Fibroblast of pulmonary artery (primary cell): ENCODE measurements around the gene KCNAB2.
"Not testable (repeated sequence)": the region's sequence is repeated elsewhere in the genome, so short reads cannot be mapped to it uniquely, and the experiment has no call there.

Experiments used
- DNase-seq: peaks from one replicate; pipeline ENCODE4 v3.0.0-alpha.2; 2010; ENCODE audit warnings: low read depth
- H3K4me3 ChIP-seq: replicated peaks from 2 replicates; pipeline ENCODE4 v1.5.1; 2011; ENCODE audit warnings: low read depth, mild to moderate bottlenecking, control low read depth, low read length, moderate library complexity
- TF ChIP-seq, protein P1 (sequence below): IDR thresholded peaks from 2 replicates; pipeline ENCODE4 v1.5.1; 2011; ENCODE audit warnings: mild to moderate bottlenecking, control low read depth, low read length, inconsistent platforms; ENCODE audit errors: missing control alignments

KCNAB2 gene

GRCh38 chr1:6073480-6074053 is 27.9 kb downstream of the KCNAB2 start:
- no peak for DNase-seq
- TF ChIP-seq, protein P1, sequence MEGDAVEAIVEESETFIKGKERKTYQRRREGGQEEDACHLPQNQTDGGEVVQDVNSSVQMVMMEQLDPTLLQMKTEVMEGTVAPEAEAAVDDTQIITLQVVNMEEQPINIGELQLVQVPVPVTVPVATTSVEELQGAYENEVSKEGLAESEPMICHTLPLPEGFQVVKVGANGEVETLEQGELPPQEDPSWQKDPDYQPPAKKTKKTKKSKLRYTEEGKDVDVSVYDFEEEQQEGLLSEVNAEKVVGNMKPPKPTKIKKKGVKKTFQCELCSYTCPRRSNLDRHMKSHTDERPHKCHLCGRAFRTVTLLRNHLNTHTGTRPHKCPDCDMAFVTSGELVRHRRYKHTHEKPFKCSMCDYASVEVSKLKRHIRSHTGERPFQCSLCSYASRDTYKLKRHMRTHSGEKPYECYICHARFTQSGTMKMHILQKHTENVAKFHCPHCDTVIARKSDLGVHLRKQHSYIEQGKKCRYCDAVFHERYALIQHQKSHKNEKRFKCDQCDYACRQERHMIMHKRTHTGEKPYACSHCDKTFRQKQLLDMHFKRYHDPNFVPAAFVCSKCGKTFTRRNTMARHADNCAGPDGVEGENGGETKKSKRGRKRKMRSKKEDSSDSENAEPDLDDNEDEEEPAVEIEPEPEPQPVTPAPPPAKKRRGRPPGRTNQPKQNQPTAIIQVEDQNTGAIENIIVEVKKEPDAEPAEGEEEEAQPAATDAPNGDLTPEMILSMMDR: no peak
- H3K4me3 ChIP-seq: no peak overlapping the region

DNA sequence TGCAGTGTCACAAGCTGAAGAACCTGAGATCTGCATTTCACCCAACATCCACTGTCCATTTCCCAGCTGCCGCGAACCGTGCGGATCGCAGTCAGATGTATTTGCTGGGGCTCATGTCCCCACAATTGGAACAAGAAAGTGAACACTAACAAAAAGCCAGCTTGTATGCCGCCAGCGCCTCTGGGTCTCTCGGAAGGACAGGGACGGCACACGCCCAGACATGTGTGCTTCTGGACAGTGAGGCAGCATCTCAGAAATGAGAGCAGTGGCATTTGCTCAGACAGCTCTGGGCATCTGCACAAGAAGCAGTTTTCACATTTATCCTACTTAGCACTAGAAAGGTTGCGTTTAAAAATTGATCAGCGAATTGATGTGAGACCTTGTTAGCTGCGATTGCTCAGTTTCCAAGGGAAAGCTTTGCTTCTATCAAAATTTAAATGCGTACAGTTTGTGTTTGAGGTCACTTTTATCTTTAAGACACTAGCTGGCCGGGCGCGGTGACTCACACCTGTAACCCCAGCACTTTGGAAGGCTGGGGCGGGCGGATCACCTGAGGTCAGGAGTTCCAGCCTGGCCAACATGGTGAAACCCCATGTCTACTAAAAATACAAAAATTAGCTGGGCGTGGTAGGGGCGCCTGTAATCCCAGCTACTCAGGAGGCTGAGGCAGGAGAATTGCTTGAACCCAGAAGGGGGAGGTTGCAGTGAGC is 28.7 kb downstream of the KCNAB2 start:
- TF ChIP-seq, protein P1: no peak
- H3K4me3 ChIP-seq: no peak overlapping the region
- no peak for DNase-seq

GRCh38 chr1:6075748-6076147 is 30.1 kb downstream of the KCNAB2 start:
- TF ChIP-seq, protein P1: no peak
- H3K4me3 ChIP-seq: no peak overlapping the region
- no peak for DNase-seq

- H3K4me3 ChIP-seq, DNase-seq: not testable (repeated sequence)
These were observed 31.4 kb downstream of the KCNAB2 start for GRCh38 chr1:6077061-6077460.

DNA sequence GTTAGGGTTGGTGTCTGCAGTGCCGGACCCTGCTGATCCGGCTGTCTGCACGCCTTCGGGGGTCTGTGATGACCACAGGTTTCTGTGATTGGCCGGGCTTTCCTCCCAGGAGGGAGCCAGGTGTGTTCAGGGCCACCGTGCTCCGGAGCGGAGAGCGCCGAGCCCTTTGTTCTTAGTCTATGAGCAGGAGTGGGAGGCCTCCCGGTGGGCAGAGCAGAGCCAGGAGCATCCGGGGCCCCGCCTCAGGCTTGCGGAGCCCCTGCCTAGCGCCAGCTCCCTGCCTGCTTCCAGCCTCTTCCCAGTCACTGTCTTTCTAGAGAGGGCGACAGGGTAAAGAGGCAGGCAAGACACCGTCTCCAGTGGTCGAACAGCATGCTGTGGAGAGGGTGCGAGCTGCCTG is 31.8 kb downstream of the KCNAB2 start:
- TF ChIP-seq, protein P1: no peak
- H3K4me3 ChIP-seq: no peak overlapping the region
- no peak for DNase-seq

DNA sequence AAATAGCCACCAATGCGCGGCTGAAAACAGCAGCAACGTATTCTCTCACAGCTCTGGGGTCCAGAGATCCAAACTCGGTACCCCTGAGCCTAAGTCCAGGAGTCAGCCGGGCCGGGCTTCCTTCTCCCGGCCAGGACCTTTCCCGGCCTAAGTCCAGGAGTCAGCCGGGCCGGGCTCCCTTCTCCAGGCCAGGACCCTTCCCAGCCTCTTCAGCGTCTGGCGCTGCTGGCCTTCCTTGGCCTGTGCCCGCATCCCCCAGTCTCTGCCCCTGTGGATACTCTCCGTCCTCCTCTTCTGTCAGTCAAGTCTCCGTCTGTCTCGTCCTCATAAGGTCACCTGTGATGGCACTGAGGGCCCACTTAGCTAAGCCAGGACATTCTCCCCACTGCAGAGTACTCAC is 32.2 kb downstream of the KCNAB2 start:
- no peak for DNase-seq
- no peak overlapping the region for H3K4me3 ChIP-seq
- TF ChIP-seq, protein P1: no peak

GRCh38 chr1:6080469-6080868 is 34.8 kb downstream of the KCNAB2 start:
- no peak for DNase-seq
- no peak overlapping the region for H3K4me3 ChIP-seq
- TF ChIP-seq, protein P1: peak; percentile 10
